Suprapubic skin (tissue), 4 donors: ENCODE results near the gene TXNDC15. TPM values are rescaled to one million over a fixed set of nuclear protein-coding genes. Genes with fewer than 3 reads are reported as not detected.

Source experiments
- DNase-seq, 2 donors: peaks; one replicate each; pipeline ENCODE4 v3.0.0-alpha.2; 2019; ENCODE audit warnings: low spot score in 2 of 2
- H3K27ac ChIP-seq: fragments of 200-600 bp; sonication (generic); one replicate; pipeline ENCODE4 v1.5.1; 2019
- H3K27me3 ChIP-seq: fragments of 200-600 bp; sonication (generic); one replicate; pipeline ENCODE4 v1.5.1; 2019
- H3K36me3 ChIP-seq: fragments of 200-600 bp; sonication (generic); one replicate; pipeline ENCODE4 v1.5.1; 2019
- H3K4me1 ChIP-seq: fragments of 200-600 bp; sonication (generic); one replicate; pipeline ENCODE4 v1.5.1; 2019
- H3K4me3 ChIP-seq: fragments of 200-600 bp; sonication (generic); one replicate; pipeline ENCODE4 v1.5.1; 2019; ENCODE audit warnings: mild to moderate bottlenecking
- H3K9me3 ChIP-seq: fragments of 200-600 bp; sonication (generic); one replicate; pipeline ENCODE4 v1.5.1; 2019
- CTCF ChIP-seq, 2 donors: fragments of 200-600 bp in 1 of 2; fragments of 450-650 bp in 1 of 2; sonication (generic) in 1 of 2; IDR thresholded peaks; one replicate each; pipeline ENCODE4 v1.5.1; 2016 to 2019; ENCODE audit warnings: antibody characterized with exemption in 2 of 2, mild to moderate bottlenecking in 1 of 2, moderate library complexity in 1 of 2
- EP300 ChIP-seq: sonication (generic); formaldehyde crosslinking; IDR thresholded peaks from one replicate; pipeline ENCODE4 v1.6.1; 2017; ENCODE audit warnings: antibody characterized with exemption
- POLR2A ChIP-seq, 2 donors: fragments of 450-650 bp; IDR thresholded peaks; one replicate each; pipeline ENCODE4 v1.6.1; 2017; ENCODE audit warnings: antibody characterized with exemption in 2 of 2, mild to moderate bottlenecking in 2 of 2, moderate library complexity in 2 of 2
- POLR2AphosphoS5 ChIP-seq, 3 donors: sonication (generic); formaldehyde crosslinking; IDR thresholded peaks; one replicate each; pipeline ENCODE4 v1.6.1; 2017; ENCODE audit warnings: antibody characterized with exemption in 3 of 3
- WGBS: methylation state at CpG from one replicate; pipeline ENCODE4 v1.1.5; 2018; 5-methylcytosine and 5-hydroxymethylcytosine counted together
- total RNA-seq, 4 donors: library from RNA; depleted of rRNA; stranded (reverse); fragments of >200 nt; gene quantifications; one replicate each; pipeline ENCODE4 v1.1.0, GENCODE V29; 2016

The TXNDC15 gene
- total RNA-seq, 4 donors from 2014 or later, result 31.9 to 74.4 (median 37.8) TPM

DNA sequence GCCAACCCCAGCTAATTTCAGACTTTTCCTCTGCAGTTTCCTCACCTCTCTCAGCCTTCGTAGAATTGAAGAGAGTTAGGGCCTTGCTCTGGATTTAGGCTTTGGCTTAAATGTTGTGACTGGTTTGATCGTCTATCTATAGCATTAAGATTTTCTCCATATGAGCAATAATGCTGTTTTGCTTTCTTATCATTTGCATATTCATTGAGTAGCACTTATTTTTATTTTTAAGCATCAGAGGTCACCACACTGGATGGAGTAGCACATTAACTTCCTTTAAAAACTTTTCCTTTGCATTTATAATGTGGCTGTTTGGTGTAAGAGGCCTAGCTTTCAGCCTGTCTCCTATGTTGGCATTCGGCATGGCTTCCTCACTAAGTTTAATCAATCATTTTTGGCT, 18.1 kb downstream of the TXNDC15 start:
- 93% methylated on average over 3 of the region's 3 CpGs for WGBS
- no peaks in the 10 kb centered on the region for H3K9me3 ChIP-seq
- H3K4me1 ChIP-seq, result no peaks in the 10 kb centered on the region
- no peak for DNase-seq
- no peak overlapping the region for H3K4me3 ChIP-seq
- no peaks in the 10 kb centered on the region for H3K27me3 ChIP-seq
- peaks cover 31% of the 10 kb centered on the region for H3K36me3 ChIP-seq
- TF ChIP-seq EP300 (no peak), POLR2A (IDR thresholded peaks at IDR 0.05) (no peak), POLR2AphosphoS5 (IDR thresholded peaks at IDR 0.05) (no peak), CTCF (IDR thresholded peaks at IDR 0.05) (no peak)
- no peak overlapping the region for H3K27ac ChIP-seq

GRCh38 chr5:134892926-134893325, 18.8 kb downstream of the TXNDC15 start:
- no peak for DNase-seq
- WGBS, result 88% methylated on average over 2 of the region's 2 CpGs
- H3K36me3 ChIP-seq, result peaks cover 35% of the 10 kb centered on the region
- no peaks in the 10 kb centered on the region for H3K4me1 ChIP-seq
- H3K4me3 ChIP-seq, result no peak overlapping the region
- TF ChIP-seq CTCF (IDR thresholded peaks at IDR 0.05), result no peak
- no peak for TF ChIP-seq POLR2AphosphoS5 (IDR thresholded peaks at IDR 0.05)
- no peak for TF ChIP-seq EP300
- TF ChIP-seq POLR2A (IDR thresholded peaks at IDR 0.05), result no peak
- no peaks in the 10 kb centered on the region for H3K9me3 ChIP-seq
- H3K27me3 ChIP-seq, result no peaks in the 10 kb centered on the region
- H3K27ac ChIP-seq, result no peak overlapping the region

DNA sequence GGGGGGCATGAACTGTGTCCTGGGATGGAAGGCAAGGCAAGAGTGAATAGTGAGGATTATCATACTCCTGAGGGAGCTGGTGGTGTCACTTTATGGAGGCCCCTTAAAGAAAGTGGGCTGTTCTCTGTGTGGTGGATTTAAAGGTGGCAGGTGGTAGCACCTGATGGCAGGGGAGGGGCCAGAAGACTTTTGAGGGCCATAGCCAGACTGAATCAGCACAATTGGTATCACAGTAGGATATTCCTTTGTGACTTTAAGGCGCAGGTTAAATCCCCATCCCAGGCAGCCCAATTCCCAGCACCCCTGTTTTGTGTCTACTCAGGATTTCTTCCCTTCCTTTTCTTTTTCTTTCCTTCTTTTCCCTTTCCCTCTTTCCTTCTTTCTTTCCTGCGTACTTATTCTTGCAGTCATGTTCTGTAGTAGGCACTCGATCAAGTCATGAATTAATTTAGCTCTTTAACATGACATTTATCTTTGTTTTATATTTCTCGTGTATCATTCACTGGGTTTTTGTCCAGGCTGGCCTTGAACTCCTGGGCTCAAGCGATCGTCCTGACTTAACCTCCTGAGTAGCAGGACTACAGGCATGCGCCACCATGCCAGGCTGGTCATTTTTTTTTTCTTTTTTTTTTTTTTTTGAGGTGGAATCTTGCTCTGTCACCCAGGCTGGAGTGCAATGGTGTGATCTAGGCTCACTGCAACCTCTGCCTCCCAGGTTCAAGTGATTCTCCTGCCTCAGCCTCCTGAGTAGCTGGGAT, 19.8 kb downstream of the TXNDC15 start:
- H3K9me3 ChIP-seq, result no peaks in the 10 kb centered on the region
- no peak overlapping the region for H3K4me3 ChIP-seq
- whole genome bisulfite sequencing, result 93% methylated on average over 7 of the region's 7 CpGs
- no peaks in the 10 kb centered on the region for H3K27me3 ChIP-seq
- H3K36me3 ChIP-seq, result peaks cover 34% of the 10 kb centered on the region
- no peak for DNase-seq
- no peak for TF ChIP-seq EP300
- TF ChIP-seq POLR2AphosphoS5 (IDR thresholded peaks at IDR 0.05), result no peak
- no peak for TF ChIP-seq POLR2A (IDR thresholded peaks at IDR 0.05)
- no peak for TF ChIP-seq CTCF (IDR thresholded peaks at IDR 0.05)
- no peak overlapping the region for H3K27ac ChIP-seq
- H3K4me1 ChIP-seq, result no peaks in the 10 kb centered on the region

GRCh38 chr5:134902071-134902801, 28.1 kb downstream of the TXNDC15 start:
- Histone ChIP-seq H3K27ac (no peak overlapping the region), H3K4me3 (no peak overlapping the region), H3K36me3 (peaks cover 16% of the 10 kb centered on the region), H3K9me3 (no peaks in the 10 kb centered on the region), H3K27me3 (no peaks in the 10 kb centered on the region), H3K4me1 (peaks cover 10% of the 10 kb centered on the region)
- no peak for TF ChIP-seq CTCF (IDR thresholded peaks at IDR 0.05)
- TF ChIP-seq POLR2A (IDR thresholded peaks at IDR 0.05), result no peak
- TF ChIP-seq POLR2AphosphoS5 (IDR thresholded peaks at IDR 0.05), result no peak
- TF ChIP-seq EP300, result no peak
- no peak for DNase-seq
- 73% methylated on average over 10 of the region's 10 CpGs for WGBS

DNA sequence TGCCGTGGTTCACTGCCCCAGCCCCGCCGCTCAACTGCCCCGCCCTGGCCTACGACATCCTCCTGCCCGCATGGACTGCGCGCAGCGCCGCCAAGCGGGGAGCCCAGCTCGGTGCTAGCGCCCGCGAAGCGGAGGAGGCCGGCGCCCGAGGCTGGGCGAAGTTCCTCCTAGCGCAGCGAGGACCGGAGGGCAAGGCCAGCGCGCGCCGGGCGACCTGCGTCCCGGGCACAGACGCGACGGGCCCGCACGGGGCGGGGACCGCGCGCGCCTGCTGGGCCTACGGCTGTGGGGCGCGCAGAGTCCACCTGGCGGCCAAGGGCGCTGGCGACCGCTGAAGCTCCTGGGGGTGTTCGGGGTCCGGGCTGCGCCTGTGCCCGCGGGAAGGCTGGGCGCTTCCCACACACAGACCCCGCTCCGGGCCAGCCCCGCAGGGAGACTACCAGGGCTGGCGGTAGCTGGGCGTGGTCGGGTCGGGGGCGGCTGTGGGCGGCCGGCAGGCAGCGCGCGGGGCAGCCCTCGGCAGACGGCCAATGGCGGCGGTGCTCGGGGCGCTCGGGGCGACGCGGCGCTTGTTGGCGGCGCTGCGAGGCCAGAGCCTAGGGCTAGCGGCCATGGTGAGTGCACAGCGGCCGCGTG, 30.6 kb downstream of the TXNDC15 start, which contains the start of gene PCBD2:
PCBD2 (plus strand) TSS at position 522 of the 636 bp plus-strand sequence; CDS start at position 531, 9 bp downstream.
- Histone ChIP-seq H3K36me3 (peaks cover 14% of the 10 kb centered on the region), H3K4me1 (peaks cover 10% of the 10 kb centered on the region), H3K27me3 (no peaks in the 10 kb centered on the region), H3K27ac (peak within 1 kb of the TSS; percentile 99), H3K4me3 (peak within 1 kb of the TSS; percentile 89), H3K9me3 (no peaks in the 10 kb centered on the region)
- TF ChIP-seq CTCF (IDR thresholded peaks at IDR 0.05), result peak; percentile 90 to 96
- TF ChIP-seq POLR2A (IDR thresholded peaks at IDR 0.05), result peak in 1 of 2 donors; percentile 38
- TF ChIP-seq EP300, result no peak
- peak in 2 of 3 donors; percentile 27 to 45 for TF ChIP-seq POLR2AphosphoS5 (IDR thresholded peaks at IDR 0.05)
- peak; percentile 93 to 94 for DNase-seq
- WGBS, result 0% methylated on average over 6 of the region's 84 CpGs
